Measurements from ENCODE around the gene CLDN22. TPM values are rescaled to one million over a fixed set of nuclear protein-coding genes. Genes with fewer than 3 reads are reported as not detected.

Gene CLDN22
- polyA plus RNA-seq, 1 of the 3 experiments (the other 2 are of a cell fraction), result 0.05 TPM

DNA sequence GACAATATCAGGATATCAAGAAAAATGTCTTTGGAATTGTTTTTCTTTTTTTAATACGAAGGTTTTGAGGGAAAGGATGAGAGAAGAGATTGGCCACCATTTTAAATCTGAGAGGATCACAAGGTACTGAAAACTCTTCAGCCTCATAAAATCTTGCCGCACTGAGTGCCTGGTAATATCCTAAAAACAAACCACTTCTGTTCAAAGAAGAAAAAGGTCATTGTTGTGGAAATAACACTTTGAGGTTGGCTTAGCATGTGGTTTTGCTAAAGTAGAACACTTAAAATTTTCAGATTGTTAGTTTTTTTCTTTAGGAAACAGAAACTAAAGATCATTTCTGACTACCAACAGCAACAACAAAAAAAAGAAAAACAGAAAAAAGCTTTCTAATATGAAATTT lies 1.0 kb upstream of the CLDN22 start:
- Histone ChIP-seq H3K36me3 (replicated peaks in 1 of 2; ENCODE audit: control insufficient read depth in 1 of 2, insufficient read depth in 2 of 2, low read length in 1 of 2) (peaks cover 1 to 3% of the 10 kb centered on the region in 2 experiments), H3K4me1 (ENCODE audit: control insufficient read depth in 1 of 2, insufficient read depth in 2 of 2, low read depth in 1 of 2, low read length in 1 of 2) (peaks cover 0 to 8% of the 10 kb centered on the region in 2 experiments; a peak in 1 of 4 replicates), H4K20me1 (ENCODE audit: insufficient read depth) (no peaks in the 10 kb centered on the region), H3K27me3 (ENCODE audit: insufficient read depth) (no peaks in the 10 kb centered on the region), H3F3A (replicated peaks; ENCODE audit: insufficient read depth) (peaks cover 4% of the 10 kb centered on the region), H3K4me3 (ENCODE audit: low read depth in 2 of 2, low read length in 1 of 2) (no peak overlapping the region), H3K9ac (no peak overlapping the region), H3K9me2 (no peaks in the 10 kb centered on the region), H3K9me3 (no peaks in the 10 kb centered on the region), H3K4me2 (no peak overlapping the region), H3K27ac (ENCODE audit: low read depth in 2 of 2, low read length in 1 of 2) (no peak overlapping the region; a peak in 1 of 4 replicates), H3K79me2 (ENCODE audit: insufficient read depth) (no peaks in the 10 kb centered on the region), H2AFZ (ENCODE audit: low read depth) (no peak overlapping the region)
- TF ChIP-seq YY1 (IDR thresholded peaks at IDR 0.05; ENCODE audit: low read depth), result no peak
- TF ChIP-seq RCOR1 (IDR thresholded peaks at IDR 0.05; ENCODE audit: low read length), result no peak
- TF ChIP-seq FOSL2 (IDR thresholded peaks at IDR 0.05; ENCODE audit: borderline replicate concordance, low read depth), result no peak
- ChIA-PET POLR2A (no interaction called here), CTCF (no interaction called here)
- 93% methylated on average over 2 of the region's 2 CpGs for WGBS (ENCODE audit: low lambda C conversion rate)
- no peak for DNase-seq

DNA sequence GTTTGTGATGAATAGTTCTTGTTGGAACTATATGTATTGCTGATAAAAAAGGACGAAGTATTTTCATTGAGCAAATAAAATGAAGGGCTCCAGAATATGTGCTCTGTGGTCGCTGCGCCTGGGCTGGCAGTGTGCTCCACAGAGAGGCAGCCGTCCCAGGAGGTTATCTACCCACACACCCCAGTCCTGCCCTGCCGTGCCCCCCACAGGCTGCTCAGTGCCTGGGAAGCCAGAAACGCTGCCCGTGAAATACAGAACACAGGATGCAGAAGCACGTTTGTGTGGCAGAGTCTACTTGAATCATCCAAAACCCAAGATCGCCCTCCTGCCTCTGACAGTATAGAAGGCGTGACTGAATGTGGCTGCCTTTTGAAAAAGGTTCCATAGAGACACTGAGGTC lies 1.4 kb downstream of the CLDN22 start:
- Histone ChIP-seq H3F3A (replicated peaks; ENCODE audit: insufficient read depth) (peaks cover 4% of the 10 kb centered on the region), H4K20me1 (ENCODE audit: insufficient read depth) (no peaks in the 10 kb centered on the region), H3K4me2 (no peak overlapping the region), H3K4me1 (ENCODE audit: control insufficient read depth in 1 of 2, insufficient read depth in 2 of 2, low read depth in 1 of 2, low read length in 1 of 2) (peaks cover 0 to 8% of the 10 kb centered on the region in 2 experiments; a peak in 1 of 4 replicates), H3K4me3 (ENCODE audit: low read depth in 2 of 2, low read length in 1 of 2) (no peak overlapping the region), H3K36me3 (replicated peaks in 1 of 2; ENCODE audit: control insufficient read depth in 1 of 2, insufficient read depth in 2 of 2, low read length in 1 of 2) (peaks cover 18 to 21% of the 10 kb centered on the region in 2 experiments), H3K9me3 (no peaks in the 10 kb centered on the region), H3K79me2 (ENCODE audit: insufficient read depth) (no peaks in the 10 kb centered on the region), H3K9me2 (no peaks in the 10 kb centered on the region), H3K27ac (ENCODE audit: low read depth in 2 of 2, low read length in 1 of 2) (no peak overlapping the region), H3K9ac (no peak overlapping the region), H2AFZ (ENCODE audit: low read depth) (no peak overlapping the region), H3K27me3 (ENCODE audit: insufficient read depth) (no peaks in the 10 kb centered on the region)
- no peak for DNase-seq
- ChIA-PET POLR2A (no interaction called here), CTCF (interaction anchor here (1.2 kb wide), 1 partner anchor 17 kb away, joined by 4 read pairs; no protein-coding TSS in a partner anchor)
- TF ChIP-seq, protein P1, sequence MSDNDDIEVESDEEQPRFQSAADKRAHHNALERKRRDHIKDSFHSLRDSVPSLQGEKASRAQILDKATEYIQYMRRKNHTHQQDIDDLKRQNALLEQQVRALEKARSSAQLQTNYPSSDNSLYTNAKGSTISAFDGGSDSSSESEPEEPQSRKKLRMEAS (IDR thresholded peaks at IDR 0.05; ENCODE audit: low read depth), result no peak
- no peak for TF ChIP-seq CHD2 (IDR thresholded peaks at IDR 0.05; ENCODE audit: low read length, partially characterized antibody)
- TF ChIP-seq EZH2phosphoT487 (IDR thresholded peaks at IDR 0.05; ENCODE audit: borderline replicate concordance, low read depth), result no peak
- no peak for TF ChIP-seq EP300 (IDR thresholded peaks at IDR 0.05; ENCODE audit: borderline replicate concordance in 1 of 2, low read depth in 1 of 2, low read length in 1 of 2)
- TF ChIP-seq ELF1 (IDR thresholded peaks at IDR 0.05), result no peak
- TF ChIP-seq RXRA (IDR thresholded peaks at IDR 0.05; ENCODE audit: borderline replicate concordance, low read depth), result no peak
- no peak for TF ChIP-seq FOXM1 (IDR thresholded peaks at IDR 0.05; ENCODE audit: low read depth)
- TF ChIP-seq, protein P2, sequence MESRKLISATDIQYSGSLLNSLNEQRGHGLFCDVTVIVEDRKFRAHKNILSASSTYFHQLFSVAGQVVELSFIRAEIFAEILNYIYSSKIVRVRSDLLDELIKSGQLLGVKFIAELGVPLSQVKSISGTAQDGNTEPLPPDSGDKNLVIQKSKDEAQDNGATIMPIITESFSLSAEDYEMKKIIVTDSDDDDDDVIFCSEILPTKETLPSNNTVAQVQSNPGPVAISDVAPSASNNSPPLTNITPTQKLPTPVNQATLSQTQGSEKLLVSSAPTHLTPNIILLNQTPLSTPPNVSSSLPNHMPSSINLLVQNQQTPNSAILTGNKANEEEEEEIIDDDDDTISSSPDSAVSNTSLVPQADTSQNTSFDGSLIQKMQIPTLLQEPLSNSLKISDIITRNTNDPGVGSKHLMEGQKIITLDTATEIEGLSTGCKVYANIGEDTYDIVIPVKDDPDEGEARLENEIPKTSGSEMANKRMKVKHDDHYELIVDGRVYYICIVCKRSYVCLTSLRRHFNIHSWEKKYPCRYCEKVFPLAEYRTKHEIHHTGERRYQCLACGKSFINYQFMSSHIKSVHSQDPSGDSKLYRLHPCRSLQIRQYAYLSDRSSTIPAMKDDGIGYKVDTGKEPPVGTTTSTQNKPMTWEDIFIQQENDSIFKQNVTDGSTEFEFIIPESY (IDR thresholded peaks at IDR 0.05; ENCODE audit: borderline replicate concordance, low read depth), result no peak
- TF ChIP-seq MXI1 (IDR thresholded peaks at IDR 0.05; ENCODE audit: low read depth, low read length), result no peak
- TF ChIP-seq TAF1 (IDR thresholded peaks at IDR 0.05; ENCODE audit: borderline replicate concordance, low read depth, low read length), result no peak
- no peak for TF ChIP-seq RAD21 (IDR thresholded peaks at IDR 0.05; ENCODE audit: low read length)
- TF ChIP-seq, protein P3, sequence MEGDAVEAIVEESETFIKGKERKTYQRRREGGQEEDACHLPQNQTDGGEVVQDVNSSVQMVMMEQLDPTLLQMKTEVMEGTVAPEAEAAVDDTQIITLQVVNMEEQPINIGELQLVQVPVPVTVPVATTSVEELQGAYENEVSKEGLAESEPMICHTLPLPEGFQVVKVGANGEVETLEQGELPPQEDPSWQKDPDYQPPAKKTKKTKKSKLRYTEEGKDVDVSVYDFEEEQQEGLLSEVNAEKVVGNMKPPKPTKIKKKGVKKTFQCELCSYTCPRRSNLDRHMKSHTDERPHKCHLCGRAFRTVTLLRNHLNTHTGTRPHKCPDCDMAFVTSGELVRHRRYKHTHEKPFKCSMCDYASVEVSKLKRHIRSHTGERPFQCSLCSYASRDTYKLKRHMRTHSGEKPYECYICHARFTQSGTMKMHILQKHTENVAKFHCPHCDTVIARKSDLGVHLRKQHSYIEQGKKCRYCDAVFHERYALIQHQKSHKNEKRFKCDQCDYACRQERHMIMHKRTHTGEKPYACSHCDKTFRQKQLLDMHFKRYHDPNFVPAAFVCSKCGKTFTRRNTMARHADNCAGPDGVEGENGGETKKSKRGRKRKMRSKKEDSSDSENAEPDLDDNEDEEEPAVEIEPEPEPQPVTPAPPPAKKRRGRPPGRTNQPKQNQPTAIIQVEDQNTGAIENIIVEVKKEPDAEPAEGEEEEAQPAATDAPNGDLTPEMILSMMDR (IDR thresholded peaks at IDR 0.05), result no peak
- no peak for TF ChIP-seq YY1 (IDR thresholded peaks at IDR 0.05; ENCODE audit: low read depth)
- WGBS (ENCODE audit: low lambda C conversion rate), result 82% methylated on average over 10 of the region's 10 CpGs
